H1 (cell line): ENCODE results near the gene ZNF791. TPM values are rescaled to one million over a fixed set of nuclear protein-coding genes. Genes with fewer than 3 reads are reported as not detected.

Experiments
- CBX8 ChIP-seq: fragments of 300-800, 300-1000 bp; sonication (generic); IDR thresholded peaks from 2 replicates; pipeline ENCODE4 v1.7.1; 2016; ENCODE audit warnings: low read depth, low read length, borderline replicate concordance
- CREB1 ChIP-seq: IDR thresholded peaks from 2 replicates; pipeline ENCODE4 v1.6.1; 2012; ENCODE audit warnings: inconsistent platforms
- NANOG ChIP-seq: IDR thresholded peaks from 2 replicates; pipeline ENCODE4 v1.6.1; 2011; ENCODE audit warnings: low read length, low read depth, mild to moderate bottlenecking, inconsistent platforms; ENCODE audit not compliant: insufficient read depth, poor library complexity, severe bottlenecking
- polyA plus RNA-seq, 7 experiments: library from polyadenylated mRNA; depleted of rRNA in 3 of 7; stranded (reverse) in 5 of 7; unstranded in 2 of 7; fragments of >200 nt in 5 of 7; fragments of 200-250 nt in 2 of 7; gene quantifications; 1 replicate in 5 of 7; 2 replicates in 1 of 7; 4 replicates in 1 of 7; pipeline versions ENCODE4 v1.2.1 to v1.2.3, GENCODE V29; 2011 to 2013; ENCODE audit warnings: missing spikeins in 2 of 7, mixed read lengths in 2 of 7
- total RNA-seq: library from RNA; stranded (reverse); fragmentation: NEBNext Ultra II Directional; extraction: Animal tissue kit (Norgen Biotek cat#: 25700); gene quantifications from 2 replicates; pipeline ENCODE4 v1.2.1, GENCODE V29; 2021

ZNF791 gene
- total and polyA plus RNA-seq, 2 of the 8 experiments (the other 6 are each of a cell fraction or from before 2014, with no cell fraction given): 4.1 to 18.6 TPM

- TF ChIP-seq CREB1 (peak; percentile 56; the same call in 1 of the 2 replicates), NANOG (no peak), CBX8 (no peak)
- TF ChIP-seq, all 59 proteins: peak for 8
Observed at GRCh38 chr19:12676384-12676792, 65.7 kb downstream of the ZNF791 start (continued).
